Measurements from ENCODE around the gene ATP6V0A1. TPM values are rescaled to one million over a fixed set of nuclear protein-coding genes. Genes with fewer than 3 reads are reported as not detected.
A peak's percentile ranks its signal among the peaks of the same experiment; 100 is the strongest.
"Not testable (repeated sequence)": the region's sequence is repeated elsewhere in the genome, so short reads cannot be mapped to it uniquely, and the experiment has no call there.

The ATP6V0A1 gene
- polyA plus RNA-seq, 4 donors: 36.7 to 60.6 (median 50.4) TPM

DNA sequence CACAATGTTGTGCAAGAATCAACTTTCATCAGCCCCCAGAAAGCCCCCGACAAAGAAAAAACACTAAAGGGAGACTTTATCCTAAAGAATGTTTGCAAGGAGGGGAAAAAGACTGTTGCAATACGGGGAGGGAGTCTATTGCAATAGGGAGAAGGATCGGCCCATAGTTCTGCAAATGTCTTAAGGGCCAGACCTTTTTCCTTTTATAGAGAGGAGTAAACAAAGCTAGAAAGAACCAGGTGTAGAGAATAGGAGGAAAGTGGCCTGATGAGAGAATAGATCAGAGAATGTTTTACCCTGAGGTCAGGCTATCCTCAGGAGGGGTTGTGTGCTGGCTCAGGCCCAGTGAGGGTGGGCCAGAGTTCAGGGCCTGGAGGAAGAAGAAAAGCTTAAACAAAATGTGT lies 26.9 kb upstream of the ATP6V0A1 start:
- no peak for DNase-seq (ENCODE audit: low read depth in 4 of 4, low spot score in 3 of 4)

DNA sequence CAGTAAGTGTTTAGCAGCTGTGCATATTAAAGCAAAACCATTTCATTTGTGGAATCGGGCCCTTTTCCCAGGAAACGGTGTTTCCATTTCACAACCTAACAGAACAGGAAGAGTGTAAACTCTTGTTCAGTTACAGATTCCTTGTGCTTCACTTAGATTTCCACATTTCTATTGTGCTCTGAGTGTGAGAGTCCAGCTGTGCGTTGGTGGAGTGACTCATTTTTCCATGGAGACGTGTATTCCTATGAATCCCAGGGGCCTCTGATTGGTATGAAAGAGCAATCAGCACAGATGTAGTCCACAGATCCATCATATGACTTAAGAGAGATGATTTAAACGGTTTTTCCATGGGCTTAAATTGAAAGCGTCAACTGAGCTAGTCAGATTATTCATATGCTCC lies 22.3 kb upstream of the ATP6V0A1 start:
- no peak for DNase-seq (ENCODE audit: low read depth in 4 of 4, low spot score in 3 of 4)

DNA sequence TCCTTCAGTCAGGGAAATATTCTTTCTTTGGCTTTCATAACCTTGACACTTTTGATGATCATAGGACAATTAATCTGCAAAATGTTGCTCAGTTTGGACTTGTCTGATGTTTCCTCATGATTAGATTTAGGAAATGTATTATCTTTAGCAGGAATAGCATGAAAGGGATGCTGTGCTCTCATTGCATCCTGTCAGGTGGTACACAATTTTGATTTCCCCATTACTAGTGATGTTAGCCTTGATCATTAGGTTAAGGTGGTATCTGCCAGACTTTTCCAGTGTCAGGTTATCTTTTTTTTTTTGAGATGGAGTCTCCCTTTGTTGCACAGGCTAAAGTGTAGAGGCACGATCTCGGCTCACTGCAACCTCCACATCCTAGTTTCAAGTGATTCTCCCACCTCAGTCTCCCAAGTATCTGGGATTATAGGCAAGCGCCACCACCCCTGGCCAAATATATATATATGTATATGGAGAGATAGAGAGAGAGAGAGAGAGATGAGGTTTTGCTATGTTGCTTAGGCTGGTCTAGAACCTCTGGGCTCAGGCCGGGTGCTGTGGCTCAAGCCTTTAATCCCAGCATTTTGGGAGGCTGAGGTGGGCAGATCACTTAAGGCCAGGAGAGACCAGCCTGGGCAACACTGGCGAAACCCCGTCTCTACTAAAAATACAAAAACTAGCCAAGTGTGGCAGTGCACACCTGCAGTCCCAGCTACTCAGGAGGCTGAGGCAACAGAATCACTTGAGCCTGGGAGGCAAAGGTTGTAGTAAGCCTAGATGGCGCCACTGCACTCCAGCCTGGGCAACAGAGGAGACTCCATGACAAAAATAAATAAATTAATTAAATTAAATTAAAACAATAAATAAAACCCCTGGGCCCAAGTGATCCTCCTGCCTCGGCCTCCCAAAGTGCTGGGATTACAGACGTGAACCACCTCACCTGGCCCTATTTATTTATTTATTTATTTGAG lies 19.8 kb upstream of the ATP6V0A1 start:
- DNase-seq (ENCODE audit: low read depth in 4 of 4, low spot score in 3 of 4): no peak

DNA sequence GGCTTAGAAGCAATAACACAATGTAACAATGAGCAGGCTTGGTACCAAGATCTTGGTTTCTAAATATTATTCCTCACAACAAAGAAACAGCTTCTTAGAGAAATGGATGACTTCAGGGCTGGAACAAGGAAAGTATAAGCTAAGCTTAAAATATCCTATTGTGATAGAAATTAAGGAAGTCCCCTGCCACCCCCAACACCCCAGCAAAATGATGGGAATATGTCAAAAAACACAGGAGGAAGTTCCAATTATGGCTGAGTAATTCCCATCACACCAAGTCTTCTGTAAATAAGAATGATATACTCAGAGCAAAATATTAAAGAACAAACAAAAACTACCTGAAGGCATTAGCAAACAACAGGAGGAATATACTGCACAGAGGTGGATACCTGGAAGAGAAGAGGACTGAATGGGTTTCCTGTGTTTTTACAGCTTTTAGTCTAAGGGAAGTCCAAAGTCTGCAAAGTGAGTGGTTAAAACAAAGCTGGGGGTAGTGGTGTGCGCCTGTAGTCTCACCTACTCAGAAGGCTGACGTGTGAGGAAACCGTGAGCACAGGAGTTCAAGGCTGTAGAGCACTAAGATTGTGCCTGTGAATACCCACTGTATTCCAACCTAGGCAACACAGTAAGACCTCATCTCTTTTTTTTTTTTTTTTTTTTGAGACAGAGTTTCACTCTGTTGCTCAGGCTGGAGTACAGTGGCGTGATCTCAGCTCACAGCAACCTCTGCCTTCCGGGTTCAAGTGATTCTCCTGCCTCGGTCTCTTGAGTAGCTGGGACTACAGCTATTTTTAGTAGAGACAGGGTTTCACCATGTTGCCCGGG lies 17.1 kb upstream of the ATP6V0A1 start:
- no peak for DNase-seq (ENCODE audit: low read depth in 4 of 4, low spot score in 3 of 4)

DNA sequence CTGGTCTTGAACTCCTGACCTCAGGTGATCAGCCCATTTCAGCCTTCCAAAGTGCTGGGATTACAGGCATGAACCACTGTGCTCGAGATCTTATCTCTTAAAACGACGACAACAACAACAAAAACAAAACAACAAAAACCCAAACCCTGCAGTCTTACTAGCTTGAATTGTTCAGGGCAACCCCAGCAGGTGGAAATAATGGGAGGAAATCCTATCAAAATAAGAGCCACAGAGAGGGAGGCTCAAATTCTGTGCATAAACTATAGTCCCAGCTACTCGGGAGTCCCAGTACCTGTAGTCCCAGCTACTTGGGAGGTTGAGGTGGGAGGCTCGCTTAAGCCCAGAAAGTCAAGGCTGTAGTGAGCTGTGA lies 16.5 kb upstream of the ATP6V0A1 start:
- DNase-seq (ENCODE audit: low read depth in 4 of 4, low spot score in 3 of 4): no peak

DNA sequence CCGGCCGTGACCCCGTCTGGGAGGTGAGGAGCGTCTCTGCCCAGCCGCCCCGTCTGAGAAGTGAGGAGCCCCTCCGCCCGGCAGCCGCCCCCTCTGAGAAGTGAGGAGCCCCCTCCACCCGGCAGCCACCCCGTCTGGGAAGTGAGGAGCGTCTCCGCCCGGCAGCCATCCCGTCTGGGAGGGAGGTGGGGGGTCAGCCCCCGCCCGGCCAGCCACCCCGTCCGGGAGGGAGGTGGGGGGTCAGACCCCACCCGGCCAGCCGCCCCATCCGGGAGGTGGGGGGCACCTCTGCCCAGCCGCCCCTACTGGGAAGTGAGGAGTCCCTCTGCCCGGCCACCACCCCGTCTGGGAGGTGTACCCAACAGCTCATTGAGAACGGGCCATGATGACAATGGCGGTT lies 9.5 kb upstream of the ATP6V0A1 start:
- not testable (repeated sequence) for DNase-seq (ENCODE audit: low read depth in 4 of 4, low spot score in 3 of 4)

DNA sequence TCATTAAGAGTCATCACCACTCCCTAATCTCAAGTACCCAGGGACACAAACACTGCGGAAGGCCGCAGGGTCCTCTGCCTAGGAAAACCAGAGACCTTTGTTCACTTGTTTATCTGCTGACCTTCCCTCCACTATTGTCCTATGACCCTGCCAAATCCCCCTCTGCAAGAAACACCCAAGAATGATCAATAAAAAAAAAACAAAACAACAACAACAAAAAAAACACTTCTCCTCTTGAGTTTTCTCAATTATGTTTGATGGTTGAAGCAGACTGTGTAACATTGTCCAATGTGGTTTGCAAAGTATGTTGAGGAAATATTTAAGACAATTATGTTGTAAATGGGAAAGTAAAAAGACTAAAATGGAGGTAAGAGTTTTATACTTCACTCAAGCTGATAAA lies 8.8 kb upstream of the ATP6V0A1 start:
- DNase-seq (ENCODE audit: low read depth in 4 of 4, low spot score in 3 of 4): not testable (repeated sequence)

DNA sequence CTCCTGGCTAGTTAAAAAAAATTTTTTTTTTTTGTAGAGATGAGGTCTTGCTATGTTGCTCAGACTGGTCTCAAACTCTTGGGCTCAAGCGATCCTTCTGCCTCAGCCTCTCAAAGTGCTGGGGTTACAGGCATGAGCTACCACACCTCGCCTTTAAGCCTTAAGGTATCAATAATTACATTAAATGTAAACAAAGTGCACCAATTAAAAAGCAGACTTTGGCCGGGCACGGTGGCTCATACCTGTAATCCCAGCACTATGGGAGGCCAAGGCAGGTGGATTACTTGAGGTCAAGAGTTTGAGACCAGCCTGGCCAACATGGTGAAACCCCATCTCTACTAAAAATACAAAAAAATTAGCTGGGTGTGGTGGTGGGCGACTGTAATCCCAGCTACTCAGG lies 7.4 kb upstream of the ATP6V0A1 start:
- DNase-seq (ENCODE audit: low read depth in 4 of 4, low spot score in 3 of 4): not testable (repeated sequence)

DNA sequence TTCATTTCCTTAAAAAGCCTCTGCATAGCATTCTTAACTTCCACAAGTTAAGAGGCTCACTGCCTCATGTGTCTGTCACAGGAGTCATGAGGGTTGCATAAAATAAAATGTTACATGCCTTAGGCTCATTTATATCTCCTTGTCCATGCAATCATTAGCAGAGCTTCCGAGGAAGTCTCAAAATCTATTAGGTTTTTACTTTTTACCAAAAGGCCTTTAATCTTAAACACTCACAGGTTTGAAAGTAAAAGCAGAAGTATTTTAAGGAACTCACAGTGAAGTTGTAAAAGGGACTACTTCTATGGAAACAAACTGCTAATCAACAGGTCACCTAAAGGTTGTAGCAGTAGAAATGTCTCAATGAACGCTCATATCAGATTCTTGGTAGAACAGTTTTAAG lies 5.2 kb upstream of the ATP6V0A1 start:
- DNase-seq (ENCODE audit: low read depth in 4 of 4, low spot score in 3 of 4): no peak

DNA sequence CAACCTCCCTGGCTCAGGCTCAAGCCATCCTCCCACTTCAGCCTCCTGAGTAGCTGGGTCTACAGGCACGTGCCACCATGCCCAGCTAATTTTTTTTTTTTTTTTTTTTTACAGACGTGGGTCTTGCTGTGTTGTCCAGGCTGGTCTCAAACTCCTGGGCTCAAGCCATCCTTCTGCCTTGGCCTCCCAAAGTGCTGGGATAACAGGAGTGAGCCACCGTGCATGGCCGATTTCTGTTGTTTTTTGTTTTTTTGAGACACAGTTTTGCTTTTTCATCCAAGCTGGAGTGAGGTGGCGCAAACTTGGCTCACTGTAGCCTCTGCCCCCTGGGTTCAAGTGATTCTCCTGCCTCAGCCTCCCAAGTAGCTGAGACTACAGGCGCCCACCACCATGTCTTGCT lies 3.7 kb upstream of the ATP6V0A1 start:
- DNase-seq (ENCODE audit: low read depth in 4 of 4, low spot score in 3 of 4): not testable (repeated sequence)

DNA sequence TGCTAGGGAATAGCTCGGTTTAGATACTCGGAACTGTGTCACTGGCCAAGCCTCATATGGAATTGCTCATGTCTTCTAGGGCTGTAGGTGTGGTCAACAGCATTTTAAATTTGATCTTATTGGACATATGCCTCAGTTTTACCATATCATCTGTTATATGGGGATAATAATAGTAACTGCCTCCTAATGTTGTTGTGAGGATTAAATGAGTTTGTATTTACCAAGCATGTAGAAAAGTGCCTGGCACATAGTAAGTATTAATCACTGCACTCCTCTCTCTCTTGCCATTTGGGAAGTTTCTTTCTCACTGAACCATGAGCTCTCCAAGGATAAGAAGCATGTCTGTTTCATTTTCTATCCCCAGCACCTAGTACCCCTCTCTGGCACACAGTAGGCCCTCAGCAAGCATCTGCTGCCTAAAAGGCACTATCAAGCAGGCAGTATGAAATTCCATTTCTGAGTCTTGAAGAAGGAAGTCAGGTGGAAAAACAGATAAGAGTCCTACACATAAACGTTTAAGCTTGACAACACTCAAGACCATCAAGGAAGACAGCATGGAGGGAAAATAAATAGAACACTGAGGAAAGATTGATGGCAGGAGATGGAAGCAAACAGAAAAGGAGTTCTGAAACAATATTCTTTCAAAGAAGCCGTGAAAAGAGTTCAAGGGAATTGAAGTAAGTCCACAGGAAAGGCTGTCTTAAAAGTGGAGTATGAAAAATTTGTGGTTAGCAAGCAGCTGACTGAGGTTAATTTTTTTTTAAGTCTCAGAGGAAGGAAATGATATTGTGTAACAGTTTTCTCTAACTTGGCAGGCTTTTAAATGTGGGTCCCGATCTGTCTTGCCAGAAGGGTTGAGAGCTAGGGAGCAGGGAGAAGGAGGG lies 2.2 kb upstream of the ATP6V0A1 start:
- no peak for DNase-seq (ENCODE audit: low read depth in 4 of 4, low spot score in 3 of 4)

DNA sequence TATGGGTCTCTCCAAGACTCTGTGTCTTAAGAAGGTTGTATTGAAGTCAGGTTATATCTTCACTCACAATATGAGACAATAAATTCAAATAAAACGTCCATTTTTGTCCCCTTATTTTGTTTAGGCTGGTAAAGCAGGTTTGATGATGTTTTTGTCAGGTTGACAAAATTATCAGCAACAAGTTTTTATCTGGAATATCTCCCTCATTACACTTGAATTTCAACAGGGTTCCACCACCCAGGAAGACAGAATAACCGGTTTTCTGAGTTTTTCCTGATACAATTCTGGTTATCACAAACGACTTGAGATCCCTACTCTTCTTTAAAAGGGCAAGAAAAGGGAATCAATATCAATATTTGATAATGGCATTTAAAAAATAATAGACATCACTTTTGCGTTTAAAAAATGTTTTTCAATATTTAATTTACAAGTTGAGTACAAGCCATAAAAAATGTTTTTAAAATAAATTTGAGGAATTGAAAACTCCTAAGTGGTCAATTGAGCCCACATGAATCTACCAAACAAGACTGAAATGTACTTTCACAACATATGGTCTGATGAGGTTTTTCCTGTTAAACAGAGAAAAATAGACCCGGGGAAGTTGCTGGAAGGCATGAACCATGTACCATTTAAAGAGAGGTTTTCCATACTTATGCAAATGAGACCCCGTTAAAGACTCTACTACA lies 1.4 kb upstream of the ATP6V0A1 start:
- DNase-seq (ENCODE audit: low read depth in 4 of 4, low spot score in 3 of 4): no peak

DNA sequence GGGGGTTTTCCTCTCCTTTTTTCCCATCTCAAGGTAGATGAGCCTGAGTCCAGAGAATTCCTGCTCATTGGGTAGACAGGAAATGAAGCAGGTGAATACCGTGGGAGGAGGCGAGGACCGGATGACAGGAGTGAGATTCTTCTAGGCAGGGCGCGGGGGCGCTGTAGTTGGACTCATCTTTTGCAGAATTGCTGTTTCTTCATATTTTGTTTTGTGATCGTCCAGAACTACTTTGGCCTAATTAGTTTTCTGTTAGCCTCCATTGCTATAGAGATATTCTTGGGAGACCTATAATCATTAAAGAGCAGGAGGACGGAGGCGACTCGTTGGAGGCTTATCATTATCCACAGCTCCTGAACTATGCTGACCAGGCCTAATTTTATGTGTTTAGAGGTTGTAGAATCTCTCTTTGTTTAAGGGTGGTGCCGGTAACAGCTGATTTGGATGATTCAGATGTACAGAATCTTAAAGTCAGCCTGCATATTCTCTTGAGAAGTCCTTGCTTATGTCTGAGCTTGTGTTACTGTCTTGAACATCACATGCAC lies 650 bp downstream of the ATP6V0A1 start:
- DNase-seq (ENCODE audit: low read depth in 4 of 4, low spot score in 3 of 4): peak in 2 of 4 donors; percentile 18 to 36

DNA sequence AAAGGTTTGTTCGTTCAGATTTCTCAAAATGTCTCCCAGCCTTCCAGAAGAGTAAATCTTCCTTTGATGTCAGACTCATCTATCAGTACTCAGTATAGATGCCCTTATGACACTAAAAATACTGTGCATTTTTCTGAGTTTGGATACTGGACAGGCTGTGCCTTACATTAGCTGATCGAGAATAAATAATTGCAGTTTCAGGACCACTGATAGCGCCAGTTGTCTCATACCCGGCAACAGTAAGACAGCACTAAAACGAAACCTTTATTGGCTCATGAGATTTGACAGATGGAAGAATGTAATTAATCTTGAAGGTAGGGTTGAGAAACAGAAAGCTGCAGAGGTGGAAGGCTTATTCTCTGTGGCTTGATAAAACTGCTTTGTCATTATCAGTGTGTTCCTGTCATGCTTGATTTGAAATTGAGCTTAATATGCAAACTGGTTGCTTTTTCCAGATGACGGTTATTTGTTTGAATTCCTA lies 1.2 kb downstream of the ATP6V0A1 start:
- DNase-seq (ENCODE audit: low read depth in 4 of 4, low spot score in 3 of 4): no peak

DNA sequence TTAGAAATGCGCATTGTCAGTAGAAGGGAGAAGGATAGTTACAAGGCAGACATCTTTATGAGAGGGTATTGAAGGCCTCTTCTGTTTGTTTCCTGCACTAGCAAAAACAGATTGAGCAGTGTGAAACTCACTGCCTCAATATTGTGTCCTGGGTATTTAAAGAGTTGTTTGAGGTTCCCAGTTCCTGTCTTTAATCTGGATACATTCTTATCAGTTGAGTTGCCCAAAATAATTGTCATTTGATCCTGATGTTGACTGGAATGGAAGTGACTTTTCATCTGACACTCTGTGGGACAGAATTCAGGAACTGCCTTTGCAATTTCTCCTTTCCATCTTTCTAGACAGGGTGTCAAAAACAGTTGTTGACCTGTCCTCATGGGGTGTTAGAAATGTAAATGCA lies 1.7 kb downstream of the ATP6V0A1 start:
- DNase-seq (ENCODE audit: low read depth in 4 of 4, low spot score in 3 of 4): no peak

DNA sequence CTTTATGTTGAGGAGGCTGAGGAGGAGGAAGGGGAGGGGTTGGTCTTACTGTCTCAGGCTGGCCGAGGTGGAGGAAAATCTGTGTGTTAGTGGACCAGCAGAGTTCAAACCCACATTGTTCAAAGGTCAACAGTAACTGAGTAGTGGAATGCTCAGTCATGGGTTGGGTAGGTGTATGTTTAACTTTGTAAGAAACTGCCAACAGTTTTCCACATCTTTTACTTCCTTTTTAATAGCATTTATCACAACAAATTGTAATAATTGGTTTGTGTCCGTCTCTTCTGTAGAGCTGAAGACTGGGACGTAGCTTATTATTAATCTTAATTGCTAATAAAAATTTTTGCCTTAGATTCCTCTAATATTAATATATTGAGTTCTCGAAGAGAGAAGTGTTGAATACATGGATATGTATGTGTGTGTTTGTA lies 5.3 kb downstream of the ATP6V0A1 start:
- DNase-seq (ENCODE audit: low read depth in 4 of 4, low spot score in 3 of 4): no peak

DNA sequence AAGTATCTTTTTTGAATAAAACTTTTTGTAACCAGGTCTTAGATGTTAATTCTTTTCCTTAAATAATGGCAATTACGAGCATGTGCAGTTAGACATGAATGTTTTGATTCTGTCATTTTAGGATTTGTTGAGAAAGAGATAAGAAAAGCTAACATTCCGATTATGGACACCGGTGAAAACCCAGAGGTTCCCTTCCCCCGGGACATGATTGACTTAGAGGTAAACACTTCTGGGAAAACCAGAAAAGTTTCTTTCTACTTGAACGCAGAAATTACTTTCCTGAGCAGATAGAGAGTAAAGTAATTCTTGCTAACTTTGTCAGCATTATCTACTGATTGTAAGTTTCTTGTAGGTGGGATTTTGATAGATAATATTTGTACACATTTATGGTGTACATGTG lies 9.2 kb downstream of the ATP6V0A1 start:
- no peak for DNase-seq (ENCODE audit: low read depth in 4 of 4, low spot score in 3 of 4)

DNA sequence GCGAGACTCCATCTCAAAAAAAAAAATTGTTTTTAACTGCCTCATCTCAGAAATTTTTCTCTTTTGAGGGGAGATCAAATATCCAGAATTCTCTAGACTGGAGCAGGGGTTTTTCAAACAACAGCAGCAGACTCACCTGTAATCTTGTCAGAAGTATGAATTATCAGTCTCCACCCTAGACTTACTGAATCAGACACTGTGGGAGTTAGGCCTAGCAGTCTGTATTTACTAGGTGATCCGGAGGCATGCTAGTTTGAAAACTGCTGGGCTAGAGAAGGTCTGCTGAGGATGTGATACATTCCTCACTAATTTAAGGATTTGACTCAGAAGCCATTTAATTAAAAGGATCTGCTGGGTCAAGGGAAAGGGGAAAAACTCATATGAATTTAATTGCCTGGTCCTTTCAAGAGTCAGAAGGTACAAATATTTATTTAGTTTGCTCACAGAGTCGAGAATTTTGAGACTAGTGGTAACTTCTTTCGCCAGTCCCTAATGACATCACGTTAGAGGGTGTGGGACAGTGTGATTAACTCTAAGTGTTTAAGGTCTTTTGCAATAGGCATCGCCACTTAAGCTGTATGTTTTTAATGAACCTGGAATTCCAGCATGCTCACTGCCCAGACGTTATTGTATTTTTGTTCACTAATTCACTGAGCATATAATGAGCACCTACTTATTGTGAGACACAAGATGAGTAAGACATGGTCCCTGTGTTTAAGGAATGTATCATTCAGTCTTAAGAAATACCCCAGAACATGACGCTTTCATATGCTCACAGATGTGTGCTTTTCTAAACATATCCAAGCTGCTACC lies 14.2 kb downstream of the ATP6V0A1 start:
- DNase-seq (ENCODE audit: low read depth in 4 of 4, low spot score in 3 of 4): no peak

DNA sequence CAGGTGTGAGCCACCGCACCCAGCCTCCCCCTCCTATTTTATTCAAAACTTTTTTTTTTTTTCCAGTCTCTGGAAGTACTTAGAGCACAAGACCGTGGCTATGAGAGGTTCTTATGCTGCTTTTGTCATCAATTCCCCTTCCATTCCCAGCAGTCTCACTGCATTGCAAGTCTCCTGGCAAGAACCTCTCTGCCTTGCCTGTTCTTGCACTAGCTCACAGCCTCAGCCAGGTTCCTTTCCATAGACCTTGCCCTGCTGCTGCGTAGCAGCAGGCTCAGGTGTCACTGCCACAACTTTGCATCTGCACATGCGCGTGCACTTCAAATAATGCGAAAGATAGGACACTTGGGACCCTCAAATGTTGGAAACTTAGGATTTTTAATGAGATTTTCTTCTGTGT lies 15.6 kb downstream of the ATP6V0A1 start:
- DNase-seq (ENCODE audit: low read depth in 4 of 4, low spot score in 3 of 4): no peak

Data from left renal pelvis (tissue), 4 donors.